ENCODE measurements around the gene ATP8B4.
"Not testable (repeated sequence)": the region's sequence is repeated elsewhere in the genome, so short reads cannot be mapped to it uniquely, and the experiment has no call there.

Gene ATP8B4

DNA sequence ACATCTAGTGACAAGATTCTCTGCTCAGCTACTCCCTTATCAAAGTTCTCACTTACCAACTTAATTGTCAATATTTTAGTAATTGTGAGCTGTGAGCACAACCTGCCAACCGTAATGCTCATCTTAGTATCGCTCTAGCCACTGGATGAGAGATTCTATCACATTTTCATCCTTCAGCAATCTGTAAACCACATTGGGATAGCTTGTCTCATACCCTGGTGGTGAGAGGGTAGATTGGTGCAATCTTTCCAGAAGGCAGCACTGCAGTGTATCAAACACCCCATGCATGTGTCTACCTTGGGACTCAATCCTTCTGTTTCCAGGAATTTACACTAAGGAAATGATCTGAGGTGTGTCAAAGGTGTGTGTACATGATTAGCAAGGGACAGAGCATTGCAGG is 18.9 kb upstream of the ATP8B4 start:
- no peak overlapping the region for H3K4me3 ChIP-seq (ENCODE audit: low read depth, low read length)
- peaks cover 10% of the 10 kb centered on the region for H3K4me1 ChIP-seq (ENCODE audit: control insufficient read depth, insufficient read depth, low read length)
- H3K9me3 ChIP-seq (ENCODE audit: control insufficient read depth, insufficient read depth, low read depth, low read length): no peaks in the 10 kb centered on the region
- H3K36me3 ChIP-seq (ENCODE audit: control insufficient read depth, insufficient read depth, low read length): no peaks in the 10 kb centered on the region
- no peak overlapping the region for H3K27ac ChIP-seq (ENCODE audit: low read depth, low read length)
- H3K27me3 ChIP-seq (ENCODE audit: control insufficient read depth, insufficient read depth, low read length): no peaks in the 10 kb centered on the region
- H3K9ac ChIP-seq (ENCODE audit: low read length): no peak overlapping the region

DNA sequence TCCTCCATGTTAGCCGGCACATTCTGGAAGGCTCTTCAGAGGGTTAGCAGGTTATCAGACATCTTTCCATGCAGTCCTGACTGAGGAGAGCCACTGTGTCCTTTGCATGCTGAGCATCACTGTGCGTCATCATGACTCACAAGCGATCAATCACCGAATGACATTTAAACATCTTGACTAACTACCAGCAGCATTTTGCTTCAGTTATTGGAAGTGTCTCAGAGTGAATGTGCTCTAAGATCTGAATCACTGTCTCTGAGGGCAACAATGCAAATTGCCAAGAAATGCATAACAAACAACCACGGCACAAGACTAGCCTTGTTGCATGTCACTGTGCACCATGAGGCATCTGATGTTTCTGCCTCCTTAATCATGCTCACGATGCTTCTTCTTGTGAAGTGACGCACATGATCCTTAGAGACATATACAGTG is 18.3 kb upstream of the ATP8B4 start:
- no peak overlapping the region for H3K4me3 ChIP-seq (ENCODE audit: low read depth, low read length)
- H3K9ac ChIP-seq (ENCODE audit: low read length): no peak overlapping the region
- H3K36me3 ChIP-seq (ENCODE audit: control insufficient read depth, insufficient read depth, low read length): no peaks in the 10 kb centered on the region
- H3K4me1 ChIP-seq (ENCODE audit: control insufficient read depth, insufficient read depth, low read length): peaks cover 10% of the 10 kb centered on the region
- no peak overlapping the region for H3K27ac ChIP-seq (ENCODE audit: low read depth, low read length)
- H3K9me3 ChIP-seq (ENCODE audit: control insufficient read depth, insufficient read depth, low read depth, low read length): no peaks in the 10 kb centered on the region
- no peaks in the 10 kb centered on the region for H3K27me3 ChIP-seq (ENCODE audit: control insufficient read depth, insufficient read depth, low read length)

DNA sequence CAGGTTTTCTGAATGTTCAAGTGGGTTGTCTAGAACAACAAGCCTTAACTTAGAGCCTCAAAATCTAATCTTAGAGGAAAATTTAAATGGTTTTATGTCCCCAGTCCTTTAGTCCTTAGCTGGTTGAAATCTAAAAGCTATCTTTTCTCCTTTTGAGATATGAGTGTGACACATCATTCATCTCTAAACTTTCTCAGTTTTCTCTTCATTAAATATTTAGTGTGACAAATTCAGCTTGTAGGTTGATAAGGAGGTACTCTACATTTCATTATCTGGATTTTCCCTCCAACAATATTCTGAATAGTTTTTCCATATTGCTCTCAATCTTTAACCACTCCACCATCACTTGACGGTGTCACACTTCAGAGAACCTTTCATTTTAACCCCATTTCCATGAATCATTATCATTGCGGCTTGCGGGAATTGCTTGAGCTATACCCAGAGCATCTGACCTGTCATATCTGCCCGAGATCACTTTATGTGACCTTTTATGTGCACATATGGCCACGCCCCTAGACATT is 16.1 kb upstream of the ATP8B4 start:
- peaks cover 10% of the 10 kb centered on the region for H3K4me1 ChIP-seq (ENCODE audit: control insufficient read depth, insufficient read depth, low read length)
- H3K9me3 ChIP-seq (ENCODE audit: control insufficient read depth, insufficient read depth, low read depth, low read length): no peaks in the 10 kb centered on the region
- no peak overlapping the region for H3K4me3 ChIP-seq (ENCODE audit: low read depth, low read length)
- no peak overlapping the region for H3K9ac ChIP-seq (ENCODE audit: low read length)
- peak overlapping the region; percentile 32; the same call in 1 of the 2 replicates for H3K27ac ChIP-seq (ENCODE audit: low read depth, low read length)
- no peaks in the 10 kb centered on the region for H3K36me3 ChIP-seq (ENCODE audit: control insufficient read depth, insufficient read depth, low read length)
- no peaks in the 10 kb centered on the region for H3K27me3 ChIP-seq (ENCODE audit: control insufficient read depth, insufficient read depth, low read length)

DNA sequence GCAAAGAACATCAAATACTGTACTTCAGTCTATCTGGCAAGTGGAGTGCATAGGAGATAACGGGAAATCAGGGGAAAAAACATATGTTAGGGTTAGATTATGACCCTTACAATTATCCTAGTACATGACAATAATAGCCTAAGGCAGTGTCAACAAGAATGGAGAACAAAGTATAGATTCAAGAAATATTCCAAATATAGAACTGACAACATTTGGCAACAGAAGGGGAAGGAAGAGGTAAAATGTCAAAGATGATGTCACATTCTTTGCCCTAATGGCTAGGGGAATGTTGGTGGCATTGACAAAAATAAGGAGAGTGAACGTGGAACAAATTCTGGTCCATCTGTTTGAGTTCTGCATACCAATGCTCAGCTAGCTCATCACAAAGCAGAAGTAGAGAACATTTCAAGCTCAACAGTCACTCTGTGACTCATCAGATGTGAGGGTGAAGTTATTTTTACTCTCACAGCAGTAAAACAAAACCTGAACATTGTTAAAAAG is 15.5 kb upstream of the ATP8B4 start:
- Histone ChIP-seq H3K27ac (ENCODE audit: low read depth, low read length) (peak overlapping the region; percentile 32; the same call in 1 of the 2 replicates), H3K4me3 (ENCODE audit: low read depth, low read length) (no peak overlapping the region), H3K27me3 (ENCODE audit: control insufficient read depth, insufficient read depth, low read length) (no peaks in the 10 kb centered on the region), H3K9ac (ENCODE audit: low read length) (no peak overlapping the region), H3K4me1 (ENCODE audit: control insufficient read depth, insufficient read depth, low read length) (peaks cover 10% of the 10 kb centered on the region), H3K9me3 (ENCODE audit: control insufficient read depth, insufficient read depth, low read depth, low read length) (no peaks in the 10 kb centered on the region), H3K36me3 (ENCODE audit: control insufficient read depth, insufficient read depth, low read length) (no peaks in the 10 kb centered on the region)

DNA sequence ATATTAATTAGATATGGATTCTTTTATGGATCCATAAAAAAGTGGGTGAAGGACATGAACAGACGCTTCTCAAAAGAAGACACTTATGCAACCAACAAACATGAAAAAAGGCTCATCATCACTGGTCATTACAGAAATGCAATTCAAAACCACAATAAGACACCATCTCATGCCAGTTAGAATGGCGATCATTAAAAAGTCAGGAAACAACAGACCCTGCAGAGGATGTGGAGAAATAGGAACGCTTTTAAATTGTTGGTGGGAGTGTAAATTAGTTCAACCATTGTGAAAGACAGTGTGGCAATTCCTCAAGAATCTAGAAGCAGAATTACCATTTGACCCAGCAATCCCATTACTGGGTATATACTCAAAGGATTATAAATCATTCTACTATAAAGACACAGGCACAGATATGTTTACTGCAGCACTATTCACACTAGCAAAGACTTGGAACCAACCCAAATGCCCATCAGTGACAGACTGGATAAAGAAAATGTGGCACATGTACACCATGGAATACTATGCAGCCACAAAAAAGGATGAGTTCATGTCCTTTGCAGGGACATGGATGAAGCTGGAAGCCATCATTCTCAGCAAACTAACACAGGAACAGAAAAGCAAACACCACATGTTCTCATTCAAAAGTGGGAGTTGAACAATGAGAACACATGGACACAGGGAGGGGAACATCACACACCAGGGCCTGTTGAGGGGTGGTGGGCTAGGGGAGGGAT is 13.4 kb upstream of the ATP8B4 start:
- not testable (repeated sequence) for H3K27me3 ChIP-seq (ENCODE audit: control insufficient read depth, insufficient read depth, low read length); H3K9ac ChIP-seq (ENCODE audit: low read length); H3K27ac ChIP-seq (ENCODE audit: low read depth, low read length); H3K4me3 ChIP-seq (ENCODE audit: low read depth, low read length); H3K9me3 ChIP-seq (ENCODE audit: control insufficient read depth, insufficient read depth, low read depth, low read length); H3K4me1 ChIP-seq (ENCODE audit: control insufficient read depth, insufficient read depth, low read length); H3K36me3 ChIP-seq (ENCODE audit: control insufficient read depth, insufficient read depth, low read length)

DNA sequence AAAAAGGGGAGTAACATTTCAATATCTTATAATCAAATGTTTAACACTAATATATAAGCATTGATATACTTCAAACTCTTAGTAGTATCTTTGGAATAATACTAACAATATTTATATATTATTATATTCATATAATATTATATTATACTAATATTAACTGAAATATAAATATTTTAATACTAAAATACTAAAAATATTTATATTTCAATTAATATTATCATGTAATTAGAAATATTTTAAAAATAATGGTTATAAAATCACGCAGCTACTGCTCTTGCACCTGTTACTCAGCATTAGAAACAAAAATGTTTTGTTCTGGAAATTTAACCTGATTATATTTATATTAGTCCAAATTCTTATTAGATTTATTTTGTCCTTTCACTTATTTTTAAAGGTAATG is 12.6 kb upstream of the ATP8B4 start:
- Histone ChIP-seq H3K9me3 (ENCODE audit: control insufficient read depth, insufficient read depth, low read depth, low read length) (no peaks in the 10 kb centered on the region), H3K9ac (ENCODE audit: low read length) (no peak overlapping the region), H3K4me1 (ENCODE audit: control insufficient read depth, insufficient read depth, low read length) (peaks cover 6% of the 10 kb centered on the region; the same call in 1 of the 2 replicates), H3K27ac (ENCODE audit: low read depth, low read length) (no peak overlapping the region), H3K36me3 (ENCODE audit: control insufficient read depth, insufficient read depth, low read length) (no peaks in the 10 kb centered on the region), H3K27me3 (ENCODE audit: control insufficient read depth, insufficient read depth, low read length) (no peaks in the 10 kb centered on the region), H3K4me3 (ENCODE audit: low read depth, low read length) (no peak overlapping the region)

DNA sequence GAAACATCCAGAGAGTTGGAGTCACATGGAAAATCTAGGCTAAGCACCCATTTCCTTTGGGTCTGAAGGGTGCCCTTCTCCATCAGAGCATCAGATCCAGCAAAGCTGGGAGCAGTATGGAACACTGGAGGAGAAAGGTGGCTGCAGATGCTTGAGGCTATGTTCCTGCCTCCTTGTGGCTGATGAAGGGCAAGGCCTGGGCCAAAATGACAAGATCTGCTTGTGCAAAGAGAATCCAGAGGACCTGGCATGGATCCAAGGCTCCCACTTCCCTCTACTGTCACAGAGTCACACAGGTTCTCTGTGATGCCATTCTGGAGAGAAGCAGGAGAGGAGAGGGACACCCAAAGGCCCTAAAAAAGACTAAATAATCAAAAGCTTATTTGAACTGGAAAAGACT is 9.2 kb upstream of the ATP8B4 start:
- Histone ChIP-seq H3K9me3 (ENCODE audit: control insufficient read depth, insufficient read depth, low read depth, low read length) (peaks cover 4% of the 10 kb centered on the region; the same call in 1 of the 2 replicates), H3K36me3 (ENCODE audit: control insufficient read depth, insufficient read depth, low read length) (no peaks in the 10 kb centered on the region), H3K27ac (ENCODE audit: low read depth, low read length) (no peak overlapping the region), H3K9ac (ENCODE audit: low read length) (no peak overlapping the region), H3K27me3 (ENCODE audit: control insufficient read depth, insufficient read depth, low read length) (no peaks in the 10 kb centered on the region), H3K4me3 (ENCODE audit: low read depth, low read length) (no peak overlapping the region), H3K4me1 (ENCODE audit: control insufficient read depth, insufficient read depth, low read length) (peaks cover 11% of the 10 kb centered on the region)

DNA sequence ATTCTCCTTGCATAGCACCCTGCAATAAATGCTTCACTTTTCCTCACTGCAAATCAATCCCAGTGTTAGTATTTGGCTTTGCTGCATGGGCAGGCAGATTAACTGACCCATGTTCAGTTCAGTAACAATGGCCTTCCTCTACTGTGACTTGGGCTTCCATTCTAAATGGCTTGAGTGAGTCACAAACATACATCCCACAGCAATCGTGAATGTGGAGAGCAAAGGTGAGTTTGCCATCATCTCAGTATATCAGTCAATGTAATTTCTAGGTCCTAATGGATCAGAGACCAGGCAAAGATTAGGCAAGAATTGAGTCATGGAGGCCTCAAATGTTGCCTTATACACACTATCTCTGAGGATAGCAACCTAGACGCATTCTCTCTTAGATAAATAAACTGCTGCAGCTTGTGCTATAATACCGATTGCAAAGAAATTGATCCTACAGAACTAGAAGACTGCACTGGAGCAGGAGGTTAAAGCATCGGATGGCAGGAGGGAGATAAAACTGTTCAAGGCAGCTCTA is 8.3 kb upstream of the ATP8B4 start:
- Histone ChIP-seq H3K9ac (ENCODE audit: low read length) (no peak overlapping the region), H3K27ac (ENCODE audit: low read depth, low read length) (no peak overlapping the region), H3K36me3 (ENCODE audit: control insufficient read depth, insufficient read depth, low read length) (no peaks in the 10 kb centered on the region), H3K4me3 (ENCODE audit: low read depth, low read length) (no peak overlapping the region), H3K9me3 (ENCODE audit: control insufficient read depth, insufficient read depth, low read depth, low read length) (peaks cover 4% of the 10 kb centered on the region; the same call in 1 of the 2 replicates), H3K27me3 (ENCODE audit: control insufficient read depth, insufficient read depth, low read length) (no peaks in the 10 kb centered on the region), H3K4me1 (ENCODE audit: control insufficient read depth, insufficient read depth, low read length) (peaks cover 11% of the 10 kb centered on the region)

DNA sequence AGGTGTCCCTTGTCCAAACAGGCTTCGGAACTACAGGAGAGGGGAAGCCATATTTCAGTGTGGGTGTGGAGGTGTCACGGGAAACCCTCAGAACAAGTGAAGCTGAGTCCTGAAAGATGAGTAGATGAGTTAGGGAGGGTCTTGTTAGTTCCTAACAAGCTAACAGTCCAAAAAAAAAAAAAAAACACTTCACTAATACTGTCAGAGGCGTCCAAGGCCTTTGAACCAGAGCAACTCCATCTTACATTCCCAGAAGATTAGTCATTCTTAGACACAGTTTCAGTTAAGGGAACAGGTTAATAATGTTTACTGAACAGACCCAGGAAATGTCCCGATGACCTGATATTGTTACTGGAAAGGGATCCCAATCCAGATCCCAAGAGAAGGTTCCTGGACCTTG is 7.0 kb upstream of the ATP8B4 start:
- Histone ChIP-seq H3K4me1 (ENCODE audit: control insufficient read depth, insufficient read depth, low read length) (peaks cover 11% of the 10 kb centered on the region), H3K9me3 (ENCODE audit: control insufficient read depth, insufficient read depth, low read depth, low read length) (peaks cover 4% of the 10 kb centered on the region; the same call in 1 of the 2 replicates), H3K4me3 (ENCODE audit: low read depth, low read length) (no peak overlapping the region), H3K27ac (ENCODE audit: low read depth, low read length) (no peak overlapping the region), H3K27me3 (ENCODE audit: control insufficient read depth, insufficient read depth, low read length) (no peaks in the 10 kb centered on the region), H3K36me3 (ENCODE audit: control insufficient read depth, insufficient read depth, low read length) (no peaks in the 10 kb centered on the region), H3K9ac (ENCODE audit: low read length) (no peak overlapping the region)

DNA sequence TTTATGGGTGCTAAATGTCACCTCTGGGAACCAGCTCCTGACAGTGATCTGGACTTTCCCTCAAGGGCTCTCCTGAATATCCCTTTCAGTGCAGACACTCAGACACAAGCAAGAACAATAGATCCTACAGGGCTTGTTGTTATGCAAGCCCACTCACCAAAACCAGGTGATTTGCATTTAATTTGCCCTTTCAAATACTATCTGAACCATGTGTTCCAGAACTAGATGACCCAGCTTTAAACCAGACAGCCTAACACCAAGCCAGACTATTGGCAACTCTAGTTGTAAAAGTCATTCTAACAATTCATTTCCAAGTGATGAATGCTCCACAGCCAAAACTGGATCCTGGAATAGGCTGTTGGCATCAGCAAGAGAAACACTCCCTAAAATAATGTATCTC is 5.6 kb upstream of the ATP8B4 start:
- Histone ChIP-seq H3K4me3 (ENCODE audit: low read depth, low read length) (no peak overlapping the region), H3K9me3 (ENCODE audit: control insufficient read depth, insufficient read depth, low read depth, low read length) (peaks cover 4% of the 10 kb centered on the region; the same call in 1 of the 2 replicates), H3K27me3 (ENCODE audit: control insufficient read depth, insufficient read depth, low read length) (no peaks in the 10 kb centered on the region), H3K9ac (ENCODE audit: low read length) (no peak overlapping the region), H3K4me1 (ENCODE audit: control insufficient read depth, insufficient read depth, low read length) (peaks cover 11% of the 10 kb centered on the region), H3K27ac (ENCODE audit: low read depth, low read length) (peak overlapping the region; percentile 27; the same call in 1 of the 2 replicates), H3K36me3 (ENCODE audit: control insufficient read depth, insufficient read depth, low read length) (no peaks in the 10 kb centered on the region)

DNA sequence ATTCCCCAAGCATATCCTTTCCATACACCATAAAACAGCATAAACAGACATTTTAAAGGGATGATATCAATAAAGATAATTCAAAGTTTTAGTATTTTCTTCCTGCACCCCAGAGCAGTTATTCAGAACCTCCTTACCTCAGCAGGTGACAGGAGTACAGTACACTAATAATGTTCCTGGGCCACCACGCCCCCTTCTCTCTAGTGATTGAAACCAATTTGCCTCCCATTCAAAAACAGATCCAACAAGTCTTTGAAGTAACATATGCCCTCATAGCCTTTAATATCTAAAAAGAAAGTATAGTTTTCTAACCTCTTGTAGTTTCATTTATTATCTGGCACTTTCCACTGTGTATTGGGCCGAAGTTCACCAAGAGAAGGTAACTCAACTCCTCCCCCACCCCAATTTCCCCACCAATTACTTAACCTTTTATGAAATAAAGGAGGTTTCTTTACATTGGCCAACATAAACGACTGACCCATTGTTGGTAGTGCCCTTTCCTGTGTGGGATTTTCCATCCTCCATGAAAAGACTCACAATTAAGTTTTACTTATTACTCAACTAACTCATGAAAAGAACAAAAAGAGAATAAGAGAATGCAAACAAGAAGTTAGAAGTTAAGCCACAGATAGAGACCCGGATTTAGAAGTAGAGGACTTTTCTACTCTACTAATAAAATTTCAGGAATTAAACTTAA is 5.0 kb upstream of the ATP8B4 start:
- H3K4me3 ChIP-seq (ENCODE audit: low read depth, low read length): no peak overlapping the region
- peaks cover 4% of the 10 kb centered on the region; the same call in 1 of the 2 replicates for H3K9me3 ChIP-seq (ENCODE audit: control insufficient read depth, insufficient read depth, low read depth, low read length)
- peaks cover 16% of the 10 kb centered on the region for H3K4me1 ChIP-seq (ENCODE audit: control insufficient read depth, insufficient read depth, low read length)
- no peaks in the 10 kb centered on the region for H3K36me3 ChIP-seq (ENCODE audit: control insufficient read depth, insufficient read depth, low read length)
- no peak overlapping the region for H3K9ac ChIP-seq (ENCODE audit: low read length)
- no peaks in the 10 kb centered on the region for H3K27me3 ChIP-seq (ENCODE audit: control insufficient read depth, insufficient read depth, low read length)
- H3K27ac ChIP-seq (ENCODE audit: low read depth, low read length): no peak overlapping the region
